ENCODE data around the gene SIDT1.
A peak's percentile ranks its signal among the peaks of the same experiment; 100 is the strongest.

The SIDT1 gene

DNA sequence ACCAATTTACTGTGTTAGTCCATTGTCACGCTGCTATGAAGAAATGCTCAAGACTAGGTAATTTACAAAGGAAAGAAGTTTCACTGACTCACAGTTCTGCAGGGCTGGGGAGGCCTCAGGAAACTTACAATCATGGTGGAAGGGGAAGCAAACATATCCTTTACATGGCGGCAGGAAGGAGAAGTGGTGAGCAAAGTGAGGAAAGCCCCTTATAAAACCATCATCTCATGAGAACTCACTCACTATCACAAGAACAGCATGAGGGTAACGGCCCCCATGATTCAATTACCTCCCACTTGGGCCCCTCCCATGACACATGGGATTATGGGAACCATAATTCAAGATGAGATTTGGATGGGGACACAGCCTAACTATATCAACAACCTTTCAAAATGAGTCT lies 143.9 kb downstream of the SIDT1 start:
- Mint-ChIP-seq H3K9me3 (peaks cover 4% of the 10 kb centered on the region), H3K36me3 (peaks cover 28% of the 10 kb centered on the region), H3K4me1 (peaks cover 21% of the 10 kb centered on the region), H3K27ac (peak overlapping the region; percentile 84), H3K27me3 (no peaks in the 10 kb centered on the region), H3K4me3 (no peak overlapping the region)
- peak; percentile 93 for ATAC-seq (ENCODE audit: low read depth)
- DNase-seq (ENCODE audit: low spot score in 2 of 2): no peak

- H3K4me3 Mint-ChIP-seq: no peak overlapping the region
- peaks cover 21% of the 10 kb centered on the region for H3K4me1 Mint-ChIP-seq
- peak overlapping the region; percentile 84 for H3K27ac Mint-ChIP-seq
- H3K36me3 Mint-ChIP-seq: peaks cover 30% of the 10 kb centered on the region
- DNase-seq (ENCODE audit: low spot score in 2 of 2): no peak
- peaks cover 4% of the 10 kb centered on the region for H3K9me3 Mint-ChIP-seq
- no peaks in the 10 kb centered on the region for H3K27me3 Mint-ChIP-seq
- no peak for ATAC-seq (ENCODE audit: low read depth)
Observed at GRCh38 chr3:113677737-113678136, 145.4 kb downstream of the SIDT1 start.

- H3K27ac Mint-ChIP-seq: peak overlapping the region; percentile 6
- no peaks in the 10 kb centered on the region for H3K27me3 Mint-ChIP-seq
- peaks cover 21% of the 10 kb centered on the region for H3K4me1 Mint-ChIP-seq
- peaks cover 33% of the 10 kb centered on the region for H3K36me3 Mint-ChIP-seq
- ATAC-seq (ENCODE audit: low read depth): no peak
- DNase-seq (ENCODE audit: low spot score in 2 of 2): no peak
- H3K9me3 Mint-ChIP-seq: peaks cover 5% of the 10 kb centered on the region
- no peak overlapping the region for H3K4me3 Mint-ChIP-seq
Observed at GRCh38 chr3:113678773-113679172, 146.4 kb downstream of the SIDT1 start.
